Stimulated activated CD4-positive, alpha-beta T cell treated with anti-CD3 and anti-CD28 coated beads, Interleukin-2, amount 100 ng/mL, for 4 hours (primary cell): ENCODE results near the gene IGFL1.
"Not testable (repeated sequence)": the region's sequence is repeated elsewhere in the genome, so short reads cannot be mapped to it uniquely, and the experiment has no call there.

Experiments used
- DNase-seq: peaks from one replicate; pipeline ENCODE4 v3.0.0-alpha.2; 2020; ENCODE audit warnings: low read depth

The IGFL1 gene

GRCh38 chr19:46271481-46272197 is 42.1 kb downstream of the IGFL1 start:
- DNase-seq: no peak

GRCh38 chr19:46273931-46274330 is 44.4 kb downstream of the IGFL1 start:
- not testable (repeated sequence) for DNase-seq

GRCh38 chr19:46279177-46279576 is 49.6 kb downstream of the IGFL1 start:
- DNase-seq: no peak
